GM21737 (cell line): ENCODE measurements around the gene CARD19.

Experiments
- ATAC-seq: cut with Tn5 transposase; IDR thresholded peaks from one replicate; pipeline ENCODE4 v1.9.1; 2021; ENCODE audit warnings: mild to moderate bottlenecking, moderate library complexity; ENCODE audit not compliant: unreplicated experiment

CARD19 gene, protein sequence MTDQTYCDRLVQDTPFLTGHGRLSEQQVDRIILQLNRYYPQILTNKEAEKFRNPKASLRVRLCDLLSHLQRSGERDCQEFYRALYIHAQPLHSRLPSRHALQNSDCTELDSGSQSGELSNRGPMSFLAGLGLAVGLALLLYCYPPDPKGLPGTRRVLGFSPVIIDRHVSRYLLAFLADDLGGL

DNA sequence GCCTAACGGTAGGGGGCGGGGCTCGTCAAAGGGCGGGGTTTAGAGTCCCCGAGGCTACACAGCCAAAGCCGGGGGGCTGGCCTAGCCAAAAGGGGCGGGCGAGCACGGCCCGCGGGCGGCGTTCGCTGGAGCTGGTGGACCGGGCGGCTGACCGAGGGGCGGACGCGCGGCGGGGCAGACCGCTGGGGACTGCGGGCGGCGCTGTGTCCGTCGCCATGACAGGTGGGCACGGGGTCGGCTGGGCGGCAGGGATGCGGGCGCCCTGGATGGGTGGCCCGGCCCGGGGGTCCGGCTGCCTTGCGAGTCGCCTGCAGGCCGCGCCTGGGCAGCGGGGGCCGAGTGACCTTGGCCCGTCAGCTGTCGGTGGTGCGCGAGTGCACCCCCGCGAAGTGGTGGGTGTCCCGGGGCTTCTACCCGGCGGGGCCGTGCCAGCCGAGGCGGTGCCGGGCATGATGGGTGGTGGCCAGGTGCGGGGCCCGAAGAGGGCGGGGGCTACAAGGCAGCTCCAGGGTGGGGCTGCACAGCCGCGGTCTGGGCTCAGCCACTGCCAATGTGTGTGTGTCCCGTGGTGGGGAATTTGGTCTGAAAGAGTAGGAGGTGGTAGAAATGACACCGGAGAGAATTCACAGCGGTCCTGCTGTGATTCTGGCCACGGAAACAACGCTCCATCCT is at the start of gene CARD19:
TSS of gene CARD19 (plus strand) at position 87 of the 672 bp plus-strand sequence. CDS start at position 216, 129 bp downstream.
- ATAC-seq, result peak; percentile 7

DNA sequence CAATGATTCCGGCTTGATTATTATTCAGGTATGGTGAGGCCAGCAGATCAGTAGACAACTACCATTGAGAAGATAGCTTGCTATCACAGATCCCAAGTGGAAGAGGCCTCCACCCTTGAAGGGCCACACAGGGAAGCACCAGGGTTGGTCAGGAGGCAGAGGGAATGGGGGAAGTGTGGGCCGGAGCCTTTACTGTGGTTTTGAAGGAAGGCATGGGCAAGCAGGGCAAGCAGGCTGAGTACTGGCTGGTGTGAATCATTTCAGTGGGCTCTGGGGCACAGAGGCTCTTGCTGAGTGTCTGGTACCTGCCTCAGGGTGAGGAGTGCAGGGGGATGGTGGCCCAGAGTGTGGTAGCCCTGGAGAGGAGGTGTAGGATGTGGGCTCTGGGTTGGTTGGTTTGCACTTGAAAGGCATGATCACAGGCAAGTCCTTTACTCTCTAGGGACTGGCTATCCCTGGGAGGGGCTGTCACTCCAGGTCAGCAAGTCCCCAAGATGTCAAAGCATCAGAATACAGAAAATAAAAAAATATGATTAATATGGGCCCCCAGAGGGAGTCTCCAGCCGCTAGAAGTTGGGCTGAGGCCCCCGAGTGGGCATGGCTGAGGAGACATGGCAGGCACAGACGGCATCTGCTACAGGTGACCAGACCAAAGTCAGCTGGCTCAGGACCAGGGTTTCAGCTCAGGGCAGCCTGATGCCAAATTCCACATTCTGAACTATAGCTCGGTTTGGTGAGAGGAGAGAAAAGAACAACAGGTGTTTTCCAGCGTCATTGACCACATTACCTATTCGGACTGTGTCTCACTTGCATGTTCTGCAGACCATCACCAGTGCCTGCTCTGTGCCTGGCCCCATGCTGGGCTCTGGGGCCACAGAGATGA is 47.2 kb upstream of the CARD19 start:
- ATAC-seq, result no peak

DNA sequence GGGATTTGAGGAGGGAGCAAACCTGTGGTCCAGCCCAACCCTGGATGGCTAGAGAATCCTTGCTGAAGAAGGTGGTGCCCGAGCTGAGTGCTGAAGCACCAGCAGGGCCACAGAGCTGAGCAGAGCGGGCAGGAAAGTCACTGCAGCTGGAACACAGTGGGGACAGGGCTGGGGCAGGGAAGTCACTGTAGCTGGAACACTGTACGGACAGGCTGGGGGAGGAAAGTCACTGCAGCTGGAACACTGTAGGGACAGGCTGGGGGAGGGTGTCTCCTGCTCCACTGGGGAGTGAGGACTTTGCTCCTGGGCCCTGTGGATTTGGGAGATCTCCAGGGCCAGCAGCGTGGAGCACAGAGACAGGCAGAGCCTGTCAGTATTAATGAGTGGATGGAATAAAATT is 46.5 kb upstream of the CARD19 start:
- ATAC-seq, result no peak

DNA sequence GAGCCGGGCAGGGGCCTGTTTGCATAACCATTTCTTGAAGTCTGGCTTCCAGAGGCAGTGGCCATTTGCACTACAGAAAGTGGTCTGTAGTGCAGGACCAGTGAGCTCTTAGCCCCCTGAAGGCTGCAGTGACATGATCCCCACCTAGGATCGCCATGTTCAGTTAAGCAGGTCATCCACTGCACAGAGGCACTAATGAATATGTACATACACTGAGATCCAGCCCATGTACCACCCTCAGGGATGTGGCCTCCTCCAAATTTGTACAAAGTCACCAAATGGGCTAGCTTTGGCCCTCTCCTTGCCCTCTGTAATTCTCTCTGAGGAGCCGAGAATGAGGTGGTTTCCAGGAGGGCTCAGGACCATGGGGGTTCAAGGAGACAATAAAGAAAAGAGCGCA is 45.8 kb upstream of the CARD19 start:
- ATAC-seq, result no peak

DNA sequence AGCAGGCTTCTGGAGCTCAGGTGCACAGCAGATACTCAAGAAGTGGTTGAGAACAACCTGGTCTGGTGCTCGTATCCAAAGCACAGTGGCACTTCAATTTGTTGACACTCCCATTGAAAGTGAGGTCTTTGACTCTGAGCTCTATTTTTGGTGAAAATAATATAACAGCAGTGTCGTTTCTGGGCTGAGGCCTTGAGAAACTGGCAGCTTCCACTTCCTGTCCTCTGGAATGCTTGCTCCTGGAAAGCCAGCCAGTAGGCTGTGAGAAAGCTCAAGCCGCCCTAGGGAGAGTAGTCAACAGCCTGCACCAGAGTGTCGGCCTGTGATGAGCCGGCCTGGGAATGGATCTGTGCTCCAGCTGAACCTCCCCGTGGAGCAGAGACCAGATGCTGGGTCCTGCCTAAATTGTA is 44.3 kb upstream of the CARD19 start:
- ATAC-seq, result no peak

DNA sequence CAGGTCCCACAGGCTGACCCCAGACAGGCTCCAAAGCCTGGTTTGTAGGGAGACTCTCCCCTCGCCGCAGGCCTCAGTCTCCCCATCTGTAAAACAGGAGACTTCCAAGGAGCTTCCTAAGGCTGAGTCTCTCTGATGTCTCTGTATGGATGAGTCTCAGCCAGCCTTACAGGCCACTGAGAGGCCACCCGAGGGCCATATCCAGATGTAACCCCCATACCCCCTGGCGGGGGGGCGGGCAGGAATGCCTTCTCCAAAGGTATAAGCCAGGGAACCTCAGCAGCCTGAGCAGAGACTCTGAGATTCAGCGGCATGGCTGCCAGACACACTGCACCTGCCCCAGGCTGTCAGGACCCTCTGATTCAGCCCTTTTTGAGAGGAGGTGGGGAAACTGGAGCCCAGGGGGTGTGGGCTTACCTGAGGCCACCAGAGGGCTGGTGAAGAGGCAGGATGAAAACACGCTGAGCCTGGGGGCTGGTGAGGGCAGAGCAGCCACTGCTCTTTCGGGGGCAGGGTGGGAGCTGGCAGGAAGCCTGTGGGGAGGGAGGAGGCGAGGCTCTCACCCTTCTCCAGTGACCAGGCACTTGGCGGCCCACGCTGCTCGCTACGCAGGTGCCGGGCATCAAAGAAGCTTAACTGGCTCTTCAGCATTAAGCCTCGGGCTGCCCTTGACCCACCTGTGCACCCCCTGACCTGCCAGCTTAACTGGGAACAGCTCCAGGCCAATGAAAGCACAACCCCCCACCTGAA is 43.1 kb upstream of the CARD19 start:
- ATAC-seq, result no peak

DNA sequence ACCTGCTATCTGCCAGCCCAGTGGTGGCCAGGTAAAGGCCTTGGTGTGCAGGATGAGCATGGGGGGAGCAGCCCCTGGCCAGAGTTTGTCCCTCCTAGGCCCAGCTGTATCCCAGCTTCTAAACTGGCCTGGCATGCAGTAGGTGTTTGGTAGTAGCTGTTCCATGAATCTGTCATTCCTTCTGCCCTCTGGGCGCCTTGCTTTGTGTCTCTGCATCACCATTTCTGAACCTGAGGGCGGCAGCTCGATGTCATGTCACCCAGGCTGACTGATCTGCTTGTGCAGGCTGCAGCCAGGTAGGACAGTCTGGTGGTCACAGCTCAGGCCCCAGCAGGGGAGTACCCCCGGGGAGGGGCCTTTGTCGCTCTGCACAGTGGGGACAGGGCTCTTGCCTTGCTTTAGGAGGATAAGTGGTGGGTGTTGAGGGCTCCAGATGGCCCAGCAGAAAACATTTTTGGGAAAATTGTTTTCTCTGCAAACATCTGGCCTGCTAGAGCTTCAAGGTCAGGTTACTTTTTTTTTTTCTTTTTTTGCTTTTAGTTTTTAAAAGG is 42.2 kb upstream of the CARD19 start:
- ATAC-seq, result no peak

DNA sequence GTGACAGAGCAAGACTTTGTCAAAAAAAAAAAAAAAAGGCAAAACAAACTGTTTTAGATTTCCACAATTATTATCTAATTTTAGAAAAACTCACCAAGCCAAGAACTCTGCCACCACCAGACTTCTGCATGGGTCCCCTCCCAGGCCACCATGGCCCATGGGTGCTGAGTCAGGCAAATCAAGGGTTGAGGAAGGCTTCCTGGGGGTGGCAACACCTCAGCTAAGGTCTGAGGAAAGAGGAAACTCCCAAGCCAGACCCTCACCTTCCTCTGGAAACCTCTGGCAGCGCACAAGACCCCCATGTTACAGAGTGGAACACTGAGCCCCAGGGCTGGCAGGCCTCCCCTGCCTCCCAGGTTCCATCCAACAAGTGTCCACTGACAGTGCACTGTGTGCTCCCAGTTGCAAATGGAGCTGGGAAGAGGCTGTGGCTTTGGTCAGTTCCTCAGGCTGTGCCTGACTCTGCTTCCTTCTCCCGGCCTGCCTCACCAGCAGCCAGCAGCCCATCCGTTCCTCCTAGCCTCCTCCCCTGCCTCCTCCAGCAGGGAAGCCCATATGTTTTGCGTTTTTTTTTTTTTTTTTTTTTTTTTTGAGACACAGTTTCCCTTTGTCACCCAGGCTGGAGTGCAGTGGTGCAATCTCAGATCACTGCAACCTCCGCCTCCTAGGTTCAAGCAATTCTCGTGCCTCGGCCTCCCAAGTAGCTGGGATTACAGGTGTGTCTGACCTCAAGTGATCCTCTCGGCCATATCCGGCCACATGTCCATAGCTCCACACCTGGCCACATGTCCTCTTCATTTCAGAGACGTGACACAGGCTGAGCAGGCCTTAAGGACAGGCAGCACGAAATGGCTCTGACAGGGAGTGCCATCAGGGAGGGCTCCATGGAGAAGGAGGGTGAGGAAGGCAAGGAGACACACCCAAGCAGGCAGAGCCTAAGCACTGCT is 41.0 kb upstream of the CARD19 start:
- ATAC-seq, result no peak

DNA sequence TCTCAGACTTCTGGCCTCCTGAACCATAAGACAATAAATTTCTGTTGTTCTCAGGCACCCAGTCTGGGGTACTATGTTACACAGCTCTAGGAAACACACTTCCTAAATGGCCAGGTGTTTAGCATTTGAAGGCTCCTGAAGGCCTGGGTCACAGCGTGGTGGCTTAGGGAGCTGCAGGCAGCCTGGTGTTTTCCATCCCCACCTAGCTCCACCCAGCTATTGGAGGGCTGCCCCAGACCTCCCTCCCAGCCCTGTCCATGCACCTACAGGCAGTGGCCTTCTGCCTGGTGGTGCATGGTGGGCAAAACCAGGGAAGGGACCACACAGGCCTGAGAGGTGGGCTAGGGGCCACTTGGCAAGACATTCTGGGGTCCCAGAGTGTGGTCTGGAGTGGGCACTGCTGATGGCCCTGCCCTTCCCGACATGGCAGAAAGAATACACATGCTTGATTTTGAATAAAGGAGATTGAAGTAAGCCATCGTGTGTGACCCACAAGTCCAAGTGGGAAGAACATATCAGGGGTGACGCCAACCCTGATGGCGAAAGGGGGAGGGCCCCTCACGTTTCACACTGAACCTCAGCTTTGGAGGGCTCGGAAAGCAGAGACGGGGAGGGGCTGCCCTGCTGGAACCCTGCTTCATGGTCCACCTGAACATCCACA is 38.8 kb upstream of the CARD19 start:
- no peak for ATAC-seq

DNA sequence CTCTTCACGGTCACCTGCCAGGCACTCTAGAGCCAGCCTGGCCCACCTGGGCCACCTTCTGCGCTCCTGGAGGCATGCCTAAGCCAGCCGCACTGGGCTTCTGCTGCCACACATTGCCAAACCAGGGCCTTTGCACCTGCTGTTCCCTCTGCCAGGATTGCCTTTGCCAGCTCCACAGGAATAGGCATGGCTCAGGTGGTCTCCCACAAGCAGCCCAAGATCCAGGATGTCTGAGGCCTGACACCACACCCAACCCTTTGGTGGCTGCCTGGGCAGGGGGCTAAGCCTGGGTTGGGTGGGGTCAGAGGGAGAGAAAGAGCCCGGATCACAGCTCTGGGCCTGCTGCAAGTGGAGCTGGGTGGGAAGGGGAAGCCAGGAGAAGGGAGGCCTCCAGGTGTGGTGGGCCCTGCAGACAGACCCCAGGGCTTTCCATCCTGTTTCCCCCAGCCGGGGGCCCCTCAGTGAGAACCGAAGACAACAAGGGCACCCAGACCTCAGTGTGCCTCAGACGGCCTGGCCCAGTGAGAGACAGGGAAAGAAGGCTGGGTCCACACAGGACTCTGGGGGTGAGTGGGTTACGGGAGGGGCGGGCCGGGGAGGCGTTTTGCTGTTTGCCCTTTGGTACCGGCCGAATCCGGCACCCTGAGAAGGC is 38.2 kb upstream of the CARD19 start:
- peak; percentile 8 for ATAC-seq

DNA sequence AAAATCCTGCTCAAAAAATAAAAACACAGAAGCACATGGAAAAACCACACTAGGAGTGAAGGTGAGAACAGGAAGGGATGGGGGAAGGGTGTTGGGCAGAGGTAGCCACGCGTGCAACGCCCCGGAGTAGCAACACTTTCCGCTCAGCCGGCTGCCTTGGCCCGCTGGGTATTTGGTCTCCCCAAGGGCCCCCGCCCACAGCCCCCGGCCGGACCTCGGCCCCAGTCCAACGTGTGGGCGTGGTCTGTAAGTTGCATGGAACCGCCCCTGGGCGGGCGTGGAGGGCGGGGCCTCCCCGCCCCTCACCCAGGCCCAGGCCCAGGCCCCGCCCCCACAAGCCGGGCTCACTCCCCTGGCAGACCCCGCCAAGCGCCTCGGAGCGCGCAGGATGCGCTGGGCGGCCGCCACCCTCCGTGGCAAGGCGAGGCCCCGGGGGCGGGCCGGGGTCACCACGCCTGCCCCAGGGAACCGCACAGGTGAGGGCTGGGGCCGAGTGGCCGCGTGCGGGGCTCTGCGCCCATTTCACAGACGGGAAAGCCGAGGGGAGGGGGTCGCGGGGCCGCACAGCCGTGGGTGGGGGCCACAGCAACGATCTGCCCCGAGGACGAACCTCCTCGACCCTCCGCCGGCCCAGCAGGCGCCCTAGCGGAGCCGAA is 37.5 kb upstream of the CARD19 start, which contains the start of gene SUSD3:
TSS of gene SUSD3 (plus strand) at position 347 of the 656 bp plus-strand sequence. CDS start at position 389, 42 bp downstream.
- ATAC-seq, result peak; percentile 54

DNA sequence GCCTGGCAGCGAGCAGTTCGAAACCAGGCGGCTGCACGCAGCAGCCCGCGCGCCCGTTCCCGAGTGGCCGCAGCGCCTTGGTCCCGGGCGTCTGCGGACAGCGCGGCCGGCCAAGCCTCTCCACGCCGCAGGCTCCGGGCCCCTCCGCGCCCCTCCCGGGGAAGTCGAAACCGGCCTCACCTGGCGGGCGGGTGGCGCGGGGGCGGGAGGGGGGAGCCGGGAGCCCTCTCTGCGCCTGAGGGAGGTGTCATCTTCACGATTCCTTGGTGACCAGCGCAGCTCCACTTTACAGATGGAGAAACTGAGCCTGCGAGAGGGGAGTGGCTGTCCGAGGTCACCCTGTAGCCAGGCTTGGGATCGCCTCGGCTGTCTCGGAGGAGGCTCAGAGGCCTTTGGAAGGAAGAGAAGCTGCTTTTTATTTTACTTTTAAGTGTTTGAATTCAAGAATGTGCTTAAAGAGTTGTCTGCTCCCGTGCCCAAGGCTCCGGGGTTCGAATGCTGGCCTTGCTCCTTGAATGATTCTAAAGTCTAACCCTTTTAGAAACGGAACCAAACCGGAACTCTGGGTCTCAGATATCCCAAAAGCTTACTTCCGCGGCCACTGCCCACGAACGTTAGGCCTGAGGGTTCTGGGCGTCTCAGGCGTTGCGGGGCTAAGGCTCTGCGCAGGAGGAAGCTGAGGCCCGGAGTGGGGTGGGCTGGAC is 36.9 kb upstream of the CARD19 start:
- ATAC-seq, result peak; percentile 6

DNA sequence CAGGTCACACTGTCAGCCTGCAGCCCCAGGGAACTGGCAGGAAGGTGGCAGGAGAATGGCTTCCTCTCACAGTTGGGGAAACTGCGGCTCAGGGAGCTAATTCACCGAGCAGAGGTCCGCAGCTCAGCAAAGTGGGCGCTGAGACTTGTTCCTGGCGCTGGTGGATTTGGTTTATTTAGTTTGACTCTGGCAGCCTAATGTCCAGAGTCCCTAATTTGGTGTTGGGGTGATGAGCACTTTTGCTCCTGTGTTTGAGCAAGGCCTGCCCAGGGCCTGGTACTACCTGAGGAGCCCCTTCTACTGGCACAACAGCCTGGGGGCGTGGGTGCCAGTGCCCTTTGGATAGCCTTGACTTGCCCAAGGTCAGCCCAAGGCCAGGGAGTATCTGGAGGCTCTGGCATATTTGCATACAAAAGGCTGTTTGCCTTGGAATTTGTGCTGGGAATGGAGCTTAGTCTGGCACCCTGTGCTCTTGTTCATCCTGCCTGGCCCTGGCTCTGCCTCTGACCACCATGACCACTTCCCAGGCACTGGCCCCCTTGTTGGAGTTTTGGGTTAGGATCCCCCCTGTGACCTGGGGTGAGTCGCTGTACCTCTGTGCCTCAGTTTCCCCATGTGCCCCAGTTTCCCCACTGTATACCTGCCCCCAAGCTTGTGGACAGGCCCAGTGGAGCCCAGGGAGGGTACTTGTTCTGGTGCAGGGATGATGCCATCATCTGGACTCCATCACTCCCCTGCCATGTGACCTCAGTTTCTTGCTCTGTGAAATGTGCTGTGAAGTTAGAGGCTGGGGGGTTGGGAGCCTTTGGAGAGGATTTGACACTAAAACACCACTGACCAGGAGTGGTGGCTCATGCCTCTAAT is 36.1 kb upstream of the CARD19 start:
- no peak for ATAC-seq

DNA sequence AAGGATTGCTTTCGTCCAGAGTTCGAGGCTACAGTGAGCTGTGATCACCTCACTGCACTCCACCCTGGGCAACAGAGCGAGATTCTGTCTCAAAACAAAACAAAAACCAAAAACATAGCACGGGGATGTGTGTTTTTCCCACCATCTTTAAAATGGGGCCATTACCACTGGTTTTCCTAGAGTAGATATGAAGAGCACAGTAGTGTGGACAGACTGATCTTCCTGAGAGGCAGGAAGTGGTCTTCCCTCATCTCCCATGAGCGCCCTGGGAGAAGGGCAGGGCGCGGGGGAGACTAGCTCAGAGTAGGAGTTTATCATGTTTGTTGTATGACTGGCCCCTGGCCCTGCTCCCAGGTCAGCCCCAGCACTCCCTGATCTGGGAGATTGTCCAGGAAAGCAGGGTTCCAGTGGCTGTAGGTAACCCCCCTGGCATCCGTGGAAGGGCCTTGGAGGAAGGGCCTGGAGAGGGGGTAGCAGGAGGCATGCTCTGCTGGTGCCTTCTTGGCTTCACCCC is 35.2 kb upstream of the CARD19 start:
- ATAC-seq, result no peak

DNA sequence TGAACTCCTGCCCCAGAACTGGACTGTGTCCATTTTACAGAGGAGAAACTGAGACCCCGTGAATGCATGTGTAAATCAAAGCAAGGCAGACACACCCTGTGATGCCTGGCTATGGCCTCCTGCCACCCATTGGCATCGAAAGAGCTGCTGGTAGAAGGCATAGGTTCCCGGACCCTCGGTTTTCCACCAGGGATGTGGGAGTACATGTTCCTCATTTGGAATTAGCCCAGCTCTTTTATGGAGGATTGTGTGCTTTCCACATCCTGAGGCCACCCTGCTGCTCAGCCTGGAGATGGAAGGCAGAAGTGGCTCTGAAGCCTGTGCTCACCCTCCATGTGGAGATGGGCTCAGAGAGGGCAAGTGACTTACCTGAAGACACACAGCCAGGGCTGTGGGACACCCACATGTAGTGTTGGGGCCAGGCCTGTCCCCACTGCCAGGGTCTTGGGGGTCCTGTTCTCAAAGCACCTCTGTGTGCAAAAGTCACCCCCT is 34.7 kb upstream of the CARD19 start:
- ATAC-seq, result no peak
